ENCODE measurements around the gene TMEM8B. TPM values are rescaled to one million over a fixed set of nuclear protein-coding genes. Genes with fewer than 3 reads are reported as not detected.

TMEM8B gene
- total and polyA plus RNA-seq, 9 of the 15 experiments (the other 6 are each of a cell fraction or from before 2014, with no cell fraction given): 0.01 to 2.2 (median 1.1) TPM

GRCh38 chr9:35852267-35852815 lies 23.3 kb downstream of the TMEM8B start:
- BruUV-seq (replicated peaks): no TSS peak
- peaks cover 9 to 36% of the 10 kb centered on the region in 2 experiments; a peak in 4 of 5 replicates for H3K27me3 ChIP-seq (ENCODE audit: control insufficient read depth in 2 of 2, insufficient read depth in 2 of 2, low read length in 2 of 2)
- H3K4me1 ChIP-seq (replicated peaks in 1 of 2; ENCODE audit: control insufficient read depth in 2 of 2, insufficient read depth in 2 of 2, low read length in 2 of 2): no peaks in the 10 kb centered on the region
- no peak overlapping the region for H3K27ac ChIP-seq (ENCODE audit: extremely low read depth, low read depth, low read length)
- H2AFZ ChIP-seq (ENCODE audit: low read depth, low read length): no peak overlapping the region
- H3K9me1 ChIP-seq (ENCODE audit: control insufficient read depth, insufficient read depth, low read length): no peaks in the 10 kb centered on the region
- no peak for TF ChIP-seq KAT2B (IDR thresholded peaks at IDR 0.05; ENCODE audit: low read depth, low read length)
- ChIA-PET POLR2A (interaction anchor here (0.6 to 1.6 kb wide), 3 partner anchors 10 to 12 kb away, joined by 3 read pairs; no protein-coding TSS in a partner anchor), CTCF (ENCODE audit: low intra/inter-chr PET ratio) (no interaction called here)
- 0% methylated on average over 2 of the region's 2 CpGs for WGBS (ENCODE audit: insufficient coverage, low coverage, missing lambda C conversion rate)
- no peak for DNase-seq (ENCODE audit: extremely low read depth in 1 of 4, low spot score in 3 of 4)
- no peak overlapping the region for H3K9ac ChIP-seq (ENCODE audit: insufficient read depth in 1 of 2, low read depth in 2 of 2, low read length in 2 of 2)
- H3K4me3 ChIP-seq: no peak overlapping the region
- no peaks in the 10 kb centered on the region for H3K36me3 ChIP-seq (ENCODE audit: control insufficient read depth, insufficient read depth, low read length)
- ATAC-seq: no peak
- intact Hi-C loops (cut with micrococcal nuclease): no loop called here
- H4K20me1 ChIP-seq (replicated peaks; ENCODE audit: control insufficient read depth, insufficient read depth, low read length): no peaks in the 10 kb centered on the region
- no peaks in the 10 kb centered on the region for H3K79me2 ChIP-seq (ENCODE audit: control insufficient read depth, insufficient read depth, low read length)
- H3K9me3 ChIP-seq (replicated peaks; ENCODE audit: control insufficient read depth, insufficient read depth, low read depth, low read length): no peaks in the 10 kb centered on the region
- H3K4me2 ChIP-seq (ENCODE audit: insufficient read depth, low read length): no peak overlapping the region
- in situ Hi-C loops (cut with MboI): no loop called here
- no peak for FAIRE-seq

GRCh38 chr9:35852876-35853865 lies 24.1 kb downstream of the TMEM8B start:
- BruUV-seq (replicated peaks): no TSS peak
- no peak overlapping the region for H3K4me2 ChIP-seq (ENCODE audit: insufficient read depth, low read length)
- POLR2A ChIA-PET: interaction anchor here (1.6 kb wide), 1 partner anchor 9 kb away, joined by 3 read pairs; no protein-coding TSS in a partner anchor
- TF ChIP-seq TSHZ1 (CRISPR knock-in tag; IDR thresholded peaks at IDR 0.05) (no peak), PBX2 (CRISPR knock-in tag; IDR thresholded peaks at IDR 0.05; ENCODE audit: low read depth) (no peak), PBX2 (tag; conservative IDR thresholded peaks at IDR 0.05; ENCODE audit: low read depth) (no peak)
- H3K9me1 ChIP-seq (ENCODE audit: control insufficient read depth, insufficient read depth, low read length): no peaks in the 10 kb centered on the region
- peaks cover 9 to 40% of the 10 kb centered on the region in 2 experiments; a peak in 4 of 5 replicates for H3K27me3 ChIP-seq (ENCODE audit: control insufficient read depth in 2 of 2, insufficient read depth in 2 of 2, low read length in 2 of 2)
- H3K36me3 ChIP-seq (ENCODE audit: control insufficient read depth, insufficient read depth, low read length): no peaks in the 10 kb centered on the region
- DNase-seq (ENCODE audit: extremely low read depth in 1 of 4, low spot score in 3 of 4): no peak
- H3K27ac ChIP-seq (ENCODE audit: extremely low read depth, low read depth, low read length): no peak overlapping the region
- H2AFZ ChIP-seq (ENCODE audit: low read depth, low read length): no peak overlapping the region
- no peak for FAIRE-seq
- no peaks in the 10 kb centered on the region for H3K4me1 ChIP-seq (replicated peaks in 1 of 2; ENCODE audit: control insufficient read depth in 2 of 2, insufficient read depth in 2 of 2, low read length in 2 of 2)
- no peaks in the 10 kb centered on the region for H3K9me3 ChIP-seq (replicated peaks; ENCODE audit: control insufficient read depth, insufficient read depth, low read depth, low read length)
- no peak overlapping the region for H3K4me3 ChIP-seq
- H3K79me2 ChIP-seq (ENCODE audit: control insufficient read depth, insufficient read depth, low read length): no peaks in the 10 kb centered on the region
- no peak overlapping the region for H3K9ac ChIP-seq (ENCODE audit: insufficient read depth in 1 of 2, low read depth in 2 of 2, low read length in 2 of 2)
- CTCF ChIA-PET (ENCODE audit: low intra/inter-chr PET ratio): no interaction called here
- intact Hi-C loops (cut with micrococcal nuclease) (no loop called here), in situ Hi-C loops (cut with MboI) (no loop called here)
- no peak for ATAC-seq
- WGBS (ENCODE audit: insufficient coverage, low coverage, missing lambda C conversion rate): under 1% methylated on average over 21 of the region's 25 CpGs
- no peaks in the 10 kb centered on the region for H4K20me1 ChIP-seq (replicated peaks; ENCODE audit: control insufficient read depth, insufficient read depth, low read length)
